HUES48 (cell line): ENCODE data around the gene HEPACAM.

ENCODE experiments used
- H3K27ac ChIP-seq: one replicate; pipeline ENCODE4 v1.7.0; 2013; ENCODE audit warnings: low read depth, low read length, inconsistent platforms
- H3K27me3 ChIP-seq: 2 replicates; pipeline ENCODE4 v1.6.1; 2013; ENCODE audit warnings: mild to moderate bottlenecking, low read length; ENCODE audit not compliant: control insufficient read depth, insufficient read depth
- H3K36me3 ChIP-seq: 2 replicates; pipeline ENCODE4 v1.6.1; 2013; ENCODE audit warnings: low read length; ENCODE audit not compliant: control insufficient read depth, insufficient read depth
- H3K4me1 ChIP-seq: 2 replicates; pipeline ENCODE4 v1.6.1; 2013; ENCODE audit warnings: mild to moderate bottlenecking, low read length; ENCODE audit not compliant: control insufficient read depth, insufficient read depth
- H3K4me3 ChIP-seq: 2 replicates; pipeline ENCODE4 v1.5.1; 2013; ENCODE audit warnings: mild to moderate bottlenecking, low read depth, low read length
- H3K9ac ChIP-seq: 2 replicates; pipeline ENCODE4 v1.6.1; 2013; ENCODE audit warnings: mild to moderate bottlenecking, low read depth, low read length, moderate library complexity
- H3K9me3 ChIP-seq: 2 replicates; pipeline ENCODE4 v1.6.1; 2013; ENCODE audit warnings: low read length; ENCODE audit not compliant: control insufficient read depth, insufficient read depth

The HEPACAM gene

GRCh38 chr11:124882339-124883071, 53.3 kb downstream of the HEPACAM start:
- Histone ChIP-seq H3K27ac (no peak overlapping the region), H3K4me1 (no peaks in the 10 kb centered on the region; the same call in 1 of the 2 replicates), H3K27me3 (peaks cover 5% of the 10 kb centered on the region; the same call in 1 of the 2 replicates), H3K9me3 (no peaks in the 10 kb centered on the region), H3K36me3 (no peaks in the 10 kb centered on the region), H3K9ac (no peak overlapping the region), H3K4me3 (no peak overlapping the region)

GRCh38 chr11:124880958-124881357, 54.9 kb downstream of the HEPACAM start:
- Histone ChIP-seq H3K27ac (no peak overlapping the region), H3K4me1 (peaks cover 7% of the 10 kb centered on the region), H3K36me3 (no peaks in the 10 kb centered on the region), H3K4me3 (no peak overlapping the region), H3K27me3 (peaks cover 5% of the 10 kb centered on the region; the same call in 1 of the 2 replicates), H3K9ac (no peak overlapping the region), H3K9me3 (no peaks in the 10 kb centered on the region)

GRCh38 chr11:124880290-124880611, 55.6 kb downstream of the HEPACAM start:
- Histone ChIP-seq H3K9ac (no peak overlapping the region), H3K4me3 (no peak overlapping the region), H3K27me3 (peaks cover 12% of the 10 kb centered on the region), H3K36me3 (no peaks in the 10 kb centered on the region), H3K9me3 (no peaks in the 10 kb centered on the region), H3K27ac (no peak overlapping the region), H3K4me1 (peaks cover 7% of the 10 kb centered on the region)

- Histone ChIP-seq H3K27ac (no peak overlapping the region), H3K4me1 (peaks cover 7% of the 10 kb centered on the region), H3K4me3 (no peak overlapping the region), H3K9me3 (no peaks in the 10 kb centered on the region), H3K9ac (no peak overlapping the region), H3K27me3 (peaks cover 17% of the 10 kb centered on the region), H3K36me3 (no peaks in the 10 kb centered on the region)
These were observed 56.2 kb downstream of the HEPACAM start for GRCh38 chr11:124879493-124880289.

- Histone ChIP-seq H3K27ac (no peak overlapping the region), H3K9ac (no peak overlapping the region), H3K4me3 (no peak overlapping the region), H3K27me3 (peaks cover 25% of the 10 kb centered on the region), H3K4me1 (peaks cover 7% of the 10 kb centered on the region), H3K36me3 (no peaks in the 10 kb centered on the region), H3K9me3 (no peaks in the 10 kb centered on the region)
These were observed 56.9 kb downstream of the HEPACAM start for GRCh38 chr11:124878759-124879492.

GRCh38 chr11:124877910-124878758, 57.7 kb downstream of the HEPACAM start:
- Histone ChIP-seq H3K36me3 (no peaks in the 10 kb centered on the region), H3K4me1 (peaks cover 7% of the 10 kb centered on the region), H3K27ac (no peak overlapping the region), H3K9me3 (no peaks in the 10 kb centered on the region), H3K27me3 (peaks cover 33% of the 10 kb centered on the region), H3K9ac (no peak overlapping the region), H3K4me3 (no peak overlapping the region; the same call in 1 of the 2 replicates)

GRCh38 chr11:124877631-124877909, 58.3 kb downstream of the HEPACAM start:
- Histone ChIP-seq H3K4me1 (peaks cover 7% of the 10 kb centered on the region), H3K27ac (no peak overlapping the region), H3K36me3 (no peaks in the 10 kb centered on the region), H3K9ac (no peak overlapping the region), H3K4me3 (peak overlapping the region; percentile 75; the same call in 1 of the 2 replicates), H3K9me3 (no peaks in the 10 kb centered on the region), H3K27me3 (peaks cover 38% of the 10 kb centered on the region)

GRCh38 chr11:124876818-124877630, 58.8 kb downstream of the HEPACAM start:
- H3K9me3 ChIP-seq: no peaks in the 10 kb centered on the region
- peaks cover 44% of the 10 kb centered on the region for H3K27me3 ChIP-seq
- H3K4me1 ChIP-seq: peaks cover 7% of the 10 kb centered on the region
- no peak overlapping the region for H3K27ac ChIP-seq
- H3K4me3 ChIP-seq: peak overlapping the region; percentile 75
- no peak overlapping the region for H3K9ac ChIP-seq
- no peaks in the 10 kb centered on the region for H3K36me3 ChIP-seq

GRCh38 chr11:124875943-124876817, 59.7 kb downstream of the HEPACAM start:
- H3K27me3 ChIP-seq: peaks cover 52% of the 10 kb centered on the region
- H3K4me3 ChIP-seq: peak overlapping the region; percentile 75
- H3K9ac ChIP-seq: peak overlapping the region; percentile 64
- H3K27ac ChIP-seq: peak overlapping the region; percentile 86
- no peaks in the 10 kb centered on the region for H3K9me3 ChIP-seq
- no peaks in the 10 kb centered on the region for H3K36me3 ChIP-seq
- H3K4me1 ChIP-seq: peaks cover 7% of the 10 kb centered on the region
